ENCODE results near the gene TRMT10B. TPM values are rescaled to one million over a fixed set of nuclear protein-coding genes. Genes with fewer than 3 reads are reported as not detected.

Gene TRMT10B
- total RNA-seq, 1 donor: 2.4 TPM

DNA sequence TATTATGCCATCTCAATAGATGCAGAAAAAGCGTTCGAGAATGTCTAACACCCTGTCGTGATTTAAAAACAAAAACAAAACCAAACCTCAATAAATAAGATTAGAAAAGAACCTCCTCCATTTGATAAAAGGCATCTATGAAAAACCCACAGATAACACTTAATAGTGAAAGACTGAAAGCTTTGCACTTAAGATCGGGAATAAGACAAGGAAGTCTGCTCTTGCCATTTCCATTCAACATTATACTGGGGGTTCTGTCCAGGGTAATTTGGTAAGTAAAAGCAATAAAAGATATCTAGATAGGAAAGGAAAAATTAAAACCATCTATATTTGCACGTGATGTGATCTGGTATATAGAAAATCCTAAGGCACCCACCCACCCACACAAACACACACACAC lies 38.5 kb downstream of the TRMT10B start:
- DNase-seq (ENCODE audit: low read depth): no peak
- H3K4me3 ChIP-seq (ENCODE audit: low read depth, low read length): no peak overlapping the region

DNA sequence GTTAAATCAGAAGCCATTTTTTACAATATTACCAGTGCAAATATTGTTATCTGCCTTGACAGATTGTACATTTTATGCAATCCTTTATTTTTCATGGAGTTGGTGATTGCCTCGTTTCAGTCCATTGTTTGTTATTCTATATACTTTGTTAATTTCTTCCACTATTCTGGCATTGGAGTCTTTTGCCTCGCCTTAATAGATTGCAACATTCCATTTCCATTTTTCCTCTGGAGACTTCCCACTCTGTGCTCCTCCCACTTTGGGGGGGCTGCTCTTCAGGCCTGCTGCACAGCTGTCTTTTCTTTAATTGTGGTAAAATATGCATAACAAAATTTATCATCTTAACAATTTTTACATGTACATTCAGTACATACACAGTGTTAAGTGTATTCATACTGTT lies 42.6 kb downstream of the TRMT10B start:
- DNase-seq (ENCODE audit: low read depth): no peak
- TF ChIP-seq, protein P1, sequence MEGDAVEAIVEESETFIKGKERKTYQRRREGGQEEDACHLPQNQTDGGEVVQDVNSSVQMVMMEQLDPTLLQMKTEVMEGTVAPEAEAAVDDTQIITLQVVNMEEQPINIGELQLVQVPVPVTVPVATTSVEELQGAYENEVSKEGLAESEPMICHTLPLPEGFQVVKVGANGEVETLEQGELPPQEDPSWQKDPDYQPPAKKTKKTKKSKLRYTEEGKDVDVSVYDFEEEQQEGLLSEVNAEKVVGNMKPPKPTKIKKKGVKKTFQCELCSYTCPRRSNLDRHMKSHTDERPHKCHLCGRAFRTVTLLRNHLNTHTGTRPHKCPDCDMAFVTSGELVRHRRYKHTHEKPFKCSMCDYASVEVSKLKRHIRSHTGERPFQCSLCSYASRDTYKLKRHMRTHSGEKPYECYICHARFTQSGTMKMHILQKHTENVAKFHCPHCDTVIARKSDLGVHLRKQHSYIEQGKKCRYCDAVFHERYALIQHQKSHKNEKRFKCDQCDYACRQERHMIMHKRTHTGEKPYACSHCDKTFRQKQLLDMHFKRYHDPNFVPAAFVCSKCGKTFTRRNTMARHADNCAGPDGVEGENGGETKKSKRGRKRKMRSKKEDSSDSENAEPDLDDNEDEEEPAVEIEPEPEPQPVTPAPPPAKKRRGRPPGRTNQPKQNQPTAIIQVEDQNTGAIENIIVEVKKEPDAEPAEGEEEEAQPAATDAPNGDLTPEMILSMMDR (IDR thresholded peaks at IDR 0.05; ENCODE audit: insufficient read depth, low read length): no peak
- H3K4me3 ChIP-seq (ENCODE audit: low read depth, low read length): no peak overlapping the region

More for the DNA sequence above, 38.5 kb downstream of the TRMT10B start:
- TF ChIP-seq, protein P1 (IDR thresholded peaks at IDR 0.05; ENCODE audit: insufficient read depth, low read length): no peak

DNA sequence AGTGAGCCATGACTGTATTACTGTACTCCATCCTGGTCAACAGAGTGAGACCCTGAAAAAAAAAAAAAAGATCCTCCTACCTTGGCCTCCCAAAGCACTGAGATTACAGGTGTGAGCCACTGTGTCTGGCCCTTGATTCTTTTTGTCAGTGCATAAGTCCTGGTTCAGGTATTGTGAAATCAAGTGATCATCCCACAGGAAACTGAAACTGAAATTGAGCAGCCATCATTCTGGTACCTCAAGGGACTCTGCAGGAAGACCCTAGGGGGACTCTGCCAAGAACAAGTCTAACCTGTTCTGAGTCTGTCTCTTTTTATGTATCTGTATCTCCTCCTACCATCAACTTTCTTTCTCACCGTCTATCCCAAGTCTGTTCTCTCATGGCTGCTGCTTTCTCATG lies 45.1 kb downstream of the TRMT10B start:
- TF ChIP-seq, protein P1 (IDR thresholded peaks at IDR 0.05; ENCODE audit: insufficient read depth, low read length): no peak
- DNase-seq (ENCODE audit: low read depth): no peak
- no peak overlapping the region for H3K4me3 ChIP-seq (ENCODE audit: low read depth, low read length)

DNA sequence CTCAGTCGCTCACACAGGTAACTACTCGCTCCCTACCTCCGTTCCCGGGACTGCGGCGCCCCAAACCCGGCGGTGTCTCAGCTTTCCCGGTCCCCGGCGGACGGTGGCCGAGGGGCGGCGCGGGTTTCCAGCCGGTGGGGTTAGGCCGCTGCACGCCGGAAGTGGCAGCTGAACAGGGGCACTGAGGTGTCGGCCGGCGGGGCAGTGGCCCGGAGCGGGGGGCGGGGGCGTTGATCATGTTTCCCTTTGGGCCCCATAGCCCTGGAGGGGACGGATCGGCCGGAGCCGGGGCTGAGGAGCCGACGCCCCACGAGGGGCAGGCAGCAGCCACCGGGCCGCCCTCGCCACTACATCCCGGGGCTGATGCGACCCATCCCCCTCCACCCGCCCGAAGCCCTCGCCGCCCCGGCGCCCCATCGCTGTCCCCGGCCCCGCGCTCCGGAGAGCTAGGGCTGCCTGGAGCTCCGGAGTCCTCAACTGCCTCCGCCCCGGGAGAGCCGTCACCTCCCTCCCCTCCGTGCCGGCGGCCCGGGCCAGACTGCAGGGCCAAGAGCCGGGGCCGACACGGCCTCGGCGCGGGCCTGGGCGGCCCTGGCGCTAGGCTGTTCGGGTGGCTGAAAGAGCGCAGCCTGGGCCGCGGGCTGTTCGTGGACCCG lies 47.2 kb downstream of the TRMT10B start, which contains the start of gene DCAF10:
Gene DCAF10, plus strand, starts transcription at position 167 of the 656 bp plus-strand sequence. Its CDS starts 70 bp downstream, at position 237.
- TF ChIP-seq, protein P1 (IDR thresholded peaks at IDR 0.05; ENCODE audit: insufficient read depth, low read length): peak; percentile 2
- DNase-seq (ENCODE audit: low read depth): peak; percentile 79
- peak within 1 kb of the TSS; percentile 82 for H3K4me3 ChIP-seq (ENCODE audit: low read depth, low read length)

DNA sequence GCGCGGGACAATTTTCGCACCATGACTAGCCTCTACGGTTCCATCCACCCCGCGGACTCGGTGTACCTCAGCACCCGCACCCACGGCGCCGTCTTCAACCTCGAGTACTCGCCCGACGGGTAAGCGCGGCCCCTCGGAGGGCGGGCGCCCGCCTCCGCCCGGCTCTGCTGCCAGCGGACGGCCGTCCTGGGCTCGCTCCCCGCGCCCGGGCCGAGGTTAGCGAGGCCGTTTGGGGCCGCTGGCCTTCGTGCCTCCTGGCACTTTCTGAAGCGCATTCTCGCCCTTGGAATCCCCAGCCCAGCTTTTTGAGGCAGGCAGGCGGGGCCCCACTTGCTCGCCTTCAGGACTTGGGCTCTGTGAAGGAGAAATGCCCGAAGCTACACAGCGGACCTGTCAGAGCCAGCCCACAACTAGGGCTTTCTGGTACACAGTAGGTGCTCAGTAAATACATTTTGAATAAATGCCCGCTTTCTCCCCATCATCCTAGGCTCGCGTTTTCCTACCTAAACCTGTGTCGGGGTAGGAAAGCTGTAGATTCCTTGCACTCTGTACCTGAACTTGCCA lies 47.8 kb downstream of the TRMT10B start:
- TF ChIP-seq, protein P1 (IDR thresholded peaks at IDR 0.05; ENCODE audit: insufficient read depth, low read length): no peak
- peak overlapping the region; percentile 82 for H3K4me3 ChIP-seq (ENCODE audit: low read depth, low read length)
- peak; percentile 8 for DNase-seq (ENCODE audit: low read depth)

DNA sequence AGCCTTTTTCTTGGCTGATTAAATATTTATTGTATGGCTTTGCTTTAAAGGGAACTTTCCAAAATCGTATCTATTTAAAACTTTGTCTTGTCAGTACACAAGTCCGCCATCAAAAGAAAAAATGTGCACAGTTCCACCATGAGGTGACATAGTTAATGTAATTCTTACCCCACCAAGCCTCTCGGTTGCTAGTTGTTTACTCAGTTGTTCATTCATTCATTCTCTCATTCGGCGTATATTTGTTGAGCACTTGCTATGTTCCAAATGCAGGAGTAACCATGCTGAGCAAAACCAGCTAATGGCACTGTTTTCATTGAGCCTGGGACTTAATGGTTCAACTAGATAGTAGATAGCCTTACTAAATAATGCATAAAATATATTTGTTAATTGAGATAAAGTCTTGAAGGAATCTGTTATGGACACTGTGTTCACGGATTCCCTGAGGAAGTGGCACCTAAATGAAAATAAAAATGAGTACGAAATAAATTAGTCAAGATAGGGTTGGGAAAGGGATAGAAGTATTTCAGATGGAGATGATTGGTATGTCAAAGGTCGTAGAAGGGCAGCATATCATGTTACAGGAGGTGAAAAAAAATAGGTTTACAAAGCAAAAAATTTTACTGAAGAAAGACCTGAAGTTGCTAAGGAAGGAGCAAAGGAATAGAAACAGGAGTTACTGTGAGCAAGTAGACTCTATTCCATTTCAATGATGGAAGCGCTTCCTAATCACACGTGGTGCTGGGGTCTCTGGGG lies 48.5 kb downstream of the TRMT10B start:
- TF ChIP-seq, protein P1 (IDR thresholded peaks at IDR 0.05; ENCODE audit: insufficient read depth, low read length): no peak

More for the DNA sequence above, 48.5 kb downstream of the TRMT10B start:
- H3K4me3 ChIP-seq (ENCODE audit: low read depth, low read length): peak overlapping the region; percentile 82
- no peak for DNase-seq (ENCODE audit: low read depth)
